Amniotic epithelial cell (primary cell): ENCODE data around the gene RABGAP1.
A peak's percentile ranks its signal among the peaks of the same experiment; 100 is the strongest.

Experiments used
- DNase-seq: peaks from one replicate; pipeline ENCODE4 v3.0.0-alpha.2; 2010; ENCODE audit warnings: low read depth

RABGAP1 gene

DNA sequence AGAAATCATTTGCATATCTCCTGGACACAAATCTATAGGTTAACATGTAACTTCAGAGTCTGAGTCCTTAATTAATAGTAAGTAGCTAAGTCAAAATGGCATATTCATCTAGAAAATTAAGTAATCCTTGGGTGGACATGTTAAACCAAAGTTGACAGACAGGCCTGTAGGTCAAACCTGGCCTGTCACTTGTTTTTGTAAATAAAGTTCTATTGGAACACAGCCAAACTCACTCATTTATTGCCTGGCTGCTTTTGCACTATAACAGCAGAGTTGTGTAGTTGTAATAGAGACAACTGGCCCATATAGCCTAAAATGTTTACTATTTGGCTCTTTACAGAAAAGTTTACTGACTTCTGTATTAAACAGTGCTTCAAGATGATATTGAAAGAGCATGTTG lies 68.1 kb downstream of the RABGAP1 start:
- DNase-seq = no peak

DNA sequence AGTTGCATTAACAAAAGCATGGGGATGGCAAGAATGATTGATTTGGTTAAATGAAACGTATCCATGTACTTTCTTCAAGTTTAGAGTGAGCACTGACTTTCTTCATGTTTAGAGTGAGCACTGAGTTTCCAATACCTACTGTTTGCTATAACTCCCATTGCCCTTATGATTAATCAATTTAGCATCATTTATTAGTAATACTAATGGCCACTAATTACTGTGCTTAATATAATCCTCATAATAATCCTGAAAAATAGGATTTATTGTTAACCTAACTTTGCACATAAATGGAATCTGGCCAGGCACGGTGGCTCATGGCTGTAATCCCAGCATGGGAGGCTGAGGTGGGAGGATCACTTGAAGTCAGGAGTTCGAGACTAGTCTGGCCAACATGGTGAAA lies 70.6 kb downstream of the RABGAP1 start:
- no peak for DNase-seq

DNA sequence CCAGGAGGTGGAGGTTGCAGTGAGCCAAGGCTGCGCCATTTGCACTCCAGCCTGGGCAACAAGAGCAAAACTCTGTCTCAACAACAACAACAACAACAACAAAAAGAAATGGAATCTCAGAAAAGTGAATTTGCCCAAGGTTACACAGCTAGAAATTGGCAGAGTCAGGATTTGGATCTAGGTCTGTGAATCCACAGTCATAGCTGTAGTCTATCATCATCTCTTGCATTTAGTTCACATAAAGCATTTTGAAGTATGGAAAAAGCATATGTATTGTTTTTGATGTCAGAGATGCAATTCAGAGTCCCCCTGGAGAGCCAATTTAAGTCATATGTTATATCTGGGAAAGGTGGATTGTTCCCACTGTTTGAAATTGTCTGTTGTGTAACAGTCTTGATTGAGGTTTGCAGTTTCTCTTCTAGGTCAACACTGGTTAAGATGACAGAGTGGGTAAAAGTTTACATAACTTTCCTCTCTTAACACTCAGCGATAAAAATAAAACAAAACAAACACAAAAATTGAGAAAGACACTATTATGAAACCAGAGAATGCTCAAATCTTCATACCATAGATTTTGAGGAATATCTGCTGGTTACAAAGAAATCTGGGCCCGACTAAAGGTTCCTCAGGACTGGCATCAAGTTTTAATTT lies 71.2 kb downstream of the RABGAP1 start:
- DNase-seq = peak; percentile 84

DNA sequence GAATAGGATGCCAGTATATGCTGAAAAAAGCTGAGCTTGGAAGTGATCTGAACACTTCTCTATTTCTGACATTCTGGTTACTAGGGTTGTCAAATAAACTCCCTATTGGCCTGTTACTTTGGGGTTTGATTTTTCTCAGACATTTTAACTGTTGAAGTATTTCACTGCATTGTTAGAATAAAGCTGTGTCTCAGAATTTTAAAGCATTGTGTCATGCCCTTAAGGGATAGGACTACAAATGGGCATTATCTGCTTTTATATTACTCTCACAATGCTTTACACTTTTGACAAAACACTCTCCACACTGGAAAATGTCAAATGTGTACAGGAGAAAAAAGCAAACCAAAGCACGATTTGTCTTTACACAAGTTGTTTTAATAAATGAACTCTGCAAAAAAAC lies 75.8 kb downstream of the RABGAP1 start:
- no peak for DNase-seq

DNA sequence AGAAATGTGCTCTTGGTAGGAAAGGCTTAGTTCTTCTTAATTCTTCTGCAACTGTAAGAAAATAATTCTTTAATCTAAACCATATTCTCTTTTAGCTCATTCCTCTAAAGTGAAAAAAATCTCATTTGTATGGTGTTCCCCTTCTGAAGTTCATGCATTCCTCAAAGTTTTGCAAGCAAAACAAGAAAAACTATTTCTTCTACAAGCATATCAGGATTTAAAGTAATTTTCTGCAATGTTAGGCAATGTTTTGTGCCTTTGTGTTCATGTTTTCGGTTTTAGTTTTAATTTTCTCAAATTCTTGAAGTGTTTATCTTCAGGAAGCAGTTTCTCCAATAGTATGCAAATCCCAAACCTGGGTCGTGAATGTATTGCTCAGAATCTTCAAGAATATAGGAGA lies 80.0 kb downstream of the RABGAP1 start:
- DNase-seq = no peak

DNA sequence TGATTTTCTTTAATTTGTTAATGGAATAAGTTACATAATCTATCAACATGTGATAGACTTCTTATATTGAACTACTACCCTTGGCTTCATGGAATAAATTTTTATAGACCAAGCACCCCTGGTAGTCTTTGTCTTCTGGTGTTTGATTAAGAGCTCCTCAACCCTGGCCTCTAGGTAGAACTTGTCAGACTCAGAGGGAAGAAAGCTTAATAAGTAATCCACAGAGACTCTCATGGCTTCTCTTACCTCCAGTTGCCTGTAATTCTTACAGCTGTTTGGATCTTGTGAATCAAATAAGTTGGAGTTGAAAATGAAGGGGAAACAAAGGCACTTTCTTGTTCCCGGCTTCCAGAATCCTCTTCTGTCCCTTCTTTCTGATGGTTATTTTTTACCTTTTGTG lies 85.6 kb downstream of the RABGAP1 start:
- DNase-seq = no peak

DNA sequence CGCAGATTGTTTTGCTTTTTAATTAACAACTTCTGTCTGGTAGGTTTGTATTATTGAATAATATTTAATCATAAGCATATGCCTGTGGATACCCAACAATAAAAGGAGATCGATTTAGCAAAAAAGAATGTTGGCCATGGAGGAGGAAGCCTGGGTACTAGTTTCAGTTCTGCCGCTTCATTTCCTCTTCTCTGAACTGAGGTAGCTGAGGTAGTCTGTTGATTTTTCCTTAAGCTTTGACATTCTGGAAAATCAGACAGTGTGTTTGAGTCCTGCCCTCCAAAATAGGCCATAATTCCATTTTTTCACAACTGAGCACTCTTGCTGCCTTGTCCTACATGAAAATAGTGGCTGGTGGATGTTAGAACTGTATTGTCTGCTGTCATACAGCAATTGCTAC lies 86.7 kb downstream of the RABGAP1 start:
- no peak for DNase-seq

DNA sequence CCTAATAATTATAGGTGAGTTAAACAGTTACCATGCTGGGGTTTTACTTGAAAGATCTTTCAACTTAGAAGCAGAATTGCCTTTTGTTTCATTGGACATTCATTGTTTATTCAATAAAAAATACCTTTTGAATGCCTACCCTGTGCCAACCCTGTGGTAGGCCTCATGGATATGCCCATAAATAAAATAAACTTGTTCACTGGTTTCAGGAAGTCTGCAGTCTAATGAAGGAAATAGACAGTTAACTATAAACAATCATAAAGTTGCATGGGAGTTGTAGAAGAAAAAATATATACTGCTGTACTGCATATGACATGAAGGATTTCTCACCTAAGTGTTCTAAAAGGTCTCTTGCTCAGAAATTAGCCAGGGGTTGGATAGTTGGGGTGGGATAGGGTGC lies 87.3 kb downstream of the RABGAP1 start:
- no peak for DNase-seq

DNA sequence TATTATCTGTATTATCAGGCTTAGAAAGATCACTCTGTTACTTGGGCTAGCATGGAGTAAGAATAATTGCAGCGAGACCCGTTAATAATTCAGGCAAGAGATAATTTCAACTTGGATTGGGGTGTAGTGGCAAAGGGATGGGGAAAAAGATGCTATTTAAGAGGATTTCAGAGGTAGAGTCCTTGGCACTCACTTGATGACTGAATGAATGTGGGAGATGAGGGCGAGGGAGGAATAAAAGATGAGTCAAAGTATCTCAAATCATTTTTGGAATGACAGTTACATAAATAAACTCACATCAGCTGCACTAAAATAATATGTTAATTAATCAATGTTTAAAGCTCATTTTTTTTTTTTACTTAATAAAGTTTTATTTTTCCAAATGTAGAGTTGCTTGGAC lies 88.2 kb downstream of the RABGAP1 start:
- DNase-seq = no peak

DNA sequence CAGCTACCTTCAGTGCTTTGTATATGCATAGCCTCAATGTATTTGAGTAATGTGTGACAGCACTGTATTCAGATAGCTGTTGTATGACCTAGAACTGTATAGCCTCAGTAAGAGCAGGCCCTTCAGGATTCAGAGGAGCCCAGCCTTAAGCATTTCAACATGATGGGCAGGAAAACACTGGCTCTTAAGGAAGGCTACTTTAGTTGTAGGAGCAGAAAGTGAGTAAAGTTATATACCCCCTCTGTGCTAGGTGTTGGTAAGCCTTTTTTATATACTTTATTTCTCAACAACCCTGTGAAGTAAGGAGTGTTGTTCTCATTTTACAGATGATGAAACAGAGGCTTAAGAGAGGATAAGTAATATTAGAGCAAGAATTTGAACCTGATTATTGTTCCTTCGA lies 91.1 kb downstream of the RABGAP1 start:
- DNase-seq = peak; percentile 66

DNA sequence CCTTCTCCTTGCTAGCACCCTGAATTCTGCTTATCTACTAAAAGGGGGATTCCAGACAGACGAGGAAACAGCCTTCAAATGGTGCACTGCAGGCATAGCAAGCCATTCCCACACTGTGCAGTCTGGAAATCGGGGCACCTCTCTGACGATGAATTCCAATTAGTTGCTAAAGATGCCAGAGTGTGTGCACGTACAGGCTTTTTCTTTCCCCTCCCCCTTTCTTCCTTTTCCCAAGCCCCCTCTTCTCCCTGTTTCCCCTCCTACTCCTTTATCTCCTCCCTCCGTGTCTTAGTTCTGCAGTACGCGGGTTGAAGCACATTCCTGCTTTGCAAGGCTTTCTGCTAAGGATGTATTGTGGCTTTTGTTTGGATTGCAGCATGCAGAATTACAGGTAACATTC lies 92.5 kb downstream of the RABGAP1 start, which contains the start of gene GPR21:
TSS of gene GPR21 (plus strand) at position 316 of the 400 bp plus-strand sequence. CDS start 900 bp downstream, outside the sequence.
- peak; percentile 47 for DNase-seq

DNA sequence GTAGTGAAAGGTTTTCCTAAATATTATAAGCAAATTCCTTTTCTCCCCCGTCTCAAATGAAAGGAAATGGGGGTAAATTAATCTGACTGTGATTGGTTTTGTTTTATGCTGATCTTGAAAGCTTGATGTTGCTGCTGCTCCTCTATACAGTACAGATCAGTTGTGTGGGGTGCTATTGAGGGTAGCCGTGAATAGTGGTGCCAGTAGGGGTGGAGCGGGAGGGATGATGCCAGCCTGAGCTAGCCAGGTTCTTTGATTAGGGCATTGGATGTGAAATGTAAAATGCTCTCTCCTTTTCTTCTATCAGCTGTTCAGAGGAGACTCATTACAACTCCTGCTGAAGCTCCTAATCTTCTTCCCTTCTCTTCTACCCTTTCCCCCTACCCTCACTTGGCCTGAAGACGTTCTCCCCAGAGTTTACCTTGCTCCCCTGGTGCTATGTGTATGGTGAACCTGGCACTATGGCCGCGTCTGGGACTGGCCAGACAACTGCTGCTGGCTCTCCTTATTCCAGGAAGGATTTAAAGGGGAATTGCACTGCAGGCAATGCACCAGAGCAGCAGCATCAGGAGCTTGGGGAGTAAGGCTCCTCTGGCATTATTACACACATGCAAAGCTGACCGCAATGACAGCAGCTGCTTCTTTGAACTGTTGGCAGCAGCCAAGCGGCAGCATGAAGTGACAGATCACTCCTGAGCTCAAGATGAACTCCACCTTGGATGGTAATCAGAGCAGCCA lies 93.2 kb downstream of the RABGAP1 start:
- peak; percentile 68 for DNase-seq

DNA sequence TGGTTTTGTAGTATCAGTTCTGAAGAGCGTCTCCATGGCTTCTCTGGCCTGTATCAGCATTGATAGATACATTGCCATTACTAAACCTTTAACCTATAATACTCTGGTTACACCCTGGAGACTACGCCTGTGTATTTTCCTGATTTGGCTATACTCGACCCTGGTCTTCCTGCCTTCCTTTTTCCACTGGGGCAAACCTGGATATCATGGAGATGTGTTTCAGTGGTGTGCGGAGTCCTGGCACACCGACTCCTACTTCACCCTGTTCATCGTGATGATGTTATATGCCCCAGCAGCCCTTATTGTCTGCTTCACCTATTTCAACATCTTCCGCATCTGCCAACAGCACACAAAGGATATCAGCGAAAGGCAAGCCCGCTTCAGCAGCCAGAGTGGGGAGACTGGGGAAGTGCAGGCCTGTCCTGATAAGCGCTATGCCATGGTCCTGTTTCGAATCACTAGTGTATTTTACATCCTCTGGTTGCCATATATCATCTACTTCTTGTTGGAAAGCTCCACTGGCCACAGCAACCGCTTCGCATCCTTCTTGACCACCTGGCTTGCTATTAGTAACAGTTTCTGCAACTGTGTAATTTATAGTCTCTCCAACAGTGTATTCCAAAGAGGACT lies 94.2 kb downstream of the RABGAP1 start:
- no peak for DNase-seq

DNA sequence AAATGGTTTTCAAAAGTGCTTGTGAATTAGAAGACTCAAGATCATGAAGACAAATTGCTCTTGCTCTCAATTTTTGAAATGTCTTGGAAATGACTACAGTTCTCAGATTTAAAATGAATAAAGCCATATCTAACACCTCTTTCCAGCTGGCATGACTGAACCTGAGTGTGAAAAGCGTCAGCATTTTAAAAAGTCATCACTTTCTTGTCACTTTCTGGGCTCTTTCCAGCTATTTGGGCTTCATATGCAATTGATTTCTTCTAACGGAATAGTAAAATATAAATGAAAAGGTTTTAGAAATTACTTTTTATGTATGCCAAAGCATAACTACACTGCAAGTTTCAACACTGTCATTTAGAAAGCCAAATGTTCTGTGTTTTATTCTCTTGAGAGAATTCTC lies 95.0 kb downstream of the RABGAP1 start:
- no peak for DNase-seq

DNA sequence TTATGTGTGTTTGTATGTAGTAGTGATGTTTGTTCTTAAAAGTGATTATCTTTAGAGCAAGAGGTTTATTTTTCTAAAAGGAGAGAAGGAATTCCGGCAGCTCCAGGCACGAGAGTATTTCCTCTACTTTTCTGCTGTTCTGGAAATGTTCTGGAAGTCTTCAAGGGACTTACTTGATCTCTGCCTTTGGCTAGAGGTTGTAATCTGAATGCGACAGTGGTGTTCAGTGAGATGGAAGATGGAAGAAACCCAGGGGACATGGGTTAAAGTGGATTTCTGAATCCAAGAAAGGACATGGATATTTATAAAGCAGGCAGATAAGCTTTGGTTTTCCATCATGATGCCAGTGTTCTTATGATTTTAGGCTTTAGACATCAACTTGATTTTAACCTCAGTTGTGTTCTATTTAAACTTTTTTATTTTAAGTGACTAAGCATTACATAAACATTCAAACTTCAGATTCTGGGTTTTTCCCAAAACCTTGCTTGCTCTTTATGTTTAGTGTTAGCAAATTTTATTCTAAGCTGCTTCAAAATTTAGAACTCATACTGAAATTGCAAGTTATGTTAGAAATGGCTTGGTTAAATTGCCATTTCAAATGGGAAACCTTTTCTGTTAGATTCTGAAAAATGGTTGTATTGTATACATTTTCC lies 96.2 kb downstream of the RABGAP1 start:
- no peak for DNase-seq

DNA sequence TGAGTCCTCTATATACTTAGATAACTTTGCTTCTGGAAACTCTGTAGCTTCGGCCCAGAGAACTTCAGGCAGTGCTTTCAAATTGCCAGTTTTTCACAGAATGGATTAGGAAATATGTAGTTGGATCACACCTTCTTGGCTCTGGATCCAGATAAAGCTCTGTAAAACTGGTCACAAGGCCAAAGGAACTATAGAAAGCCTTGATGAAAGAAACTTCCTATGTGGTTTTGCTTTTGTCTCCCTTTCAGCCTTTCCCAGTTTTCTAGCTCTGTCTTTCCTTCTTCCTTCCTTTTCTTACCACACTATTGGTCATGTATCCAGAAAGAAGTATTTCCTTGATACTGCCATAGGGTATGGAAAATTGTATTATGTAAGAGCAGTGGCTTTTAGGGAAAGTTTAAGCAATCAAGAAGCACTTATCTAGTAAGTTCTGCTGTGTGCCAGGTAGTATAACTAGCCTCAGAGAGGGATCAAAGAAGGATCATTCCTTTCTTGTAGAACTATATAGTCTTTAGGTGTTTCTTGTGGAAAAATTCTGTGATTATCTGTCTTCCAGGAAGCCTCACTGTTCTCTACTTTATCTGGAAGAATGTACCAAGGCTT lies 98.9 kb downstream of the RABGAP1 start:
- DNase-seq = peak; percentile 38

DNA sequence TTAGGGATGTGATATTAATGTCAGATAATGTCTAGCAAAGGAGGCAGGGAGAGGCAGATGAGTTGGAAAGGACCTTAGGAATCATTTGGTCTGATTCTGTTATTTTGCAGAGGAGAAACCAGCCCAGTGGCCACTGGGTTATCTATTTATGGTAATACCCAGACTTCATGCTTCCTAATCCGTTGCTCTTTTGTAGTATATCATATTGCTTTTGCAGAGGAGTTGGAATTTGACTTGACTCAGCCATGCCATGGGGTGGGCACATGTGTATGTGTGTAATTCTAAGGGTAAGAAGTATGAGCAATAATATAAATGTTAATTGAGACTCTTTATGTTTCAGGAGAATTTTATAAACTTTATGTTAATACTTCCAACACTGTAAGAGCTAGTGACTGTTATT lies 100.0 kb downstream of the RABGAP1 start:
- DNase-seq = no peak

DNA sequence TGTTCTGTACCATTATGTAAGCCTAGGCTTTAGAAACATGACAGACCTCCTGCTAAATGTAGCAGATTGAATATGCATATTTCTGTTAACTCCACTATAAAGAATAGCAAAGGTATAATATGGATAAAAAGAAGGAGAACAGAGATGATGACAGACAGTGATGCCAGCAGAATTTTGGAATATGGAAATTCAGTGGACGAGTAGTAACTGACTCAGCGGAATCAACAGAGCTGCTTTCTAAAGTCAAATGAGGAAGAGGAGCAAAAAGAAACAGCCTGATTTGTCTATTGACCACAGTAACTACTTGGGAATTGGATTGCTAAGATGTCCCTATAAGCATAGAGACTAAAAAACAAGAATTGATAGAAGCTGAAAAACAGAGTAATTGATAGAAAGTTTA lies 100.7 kb downstream of the RABGAP1 start:
- no peak for DNase-seq

DNA sequence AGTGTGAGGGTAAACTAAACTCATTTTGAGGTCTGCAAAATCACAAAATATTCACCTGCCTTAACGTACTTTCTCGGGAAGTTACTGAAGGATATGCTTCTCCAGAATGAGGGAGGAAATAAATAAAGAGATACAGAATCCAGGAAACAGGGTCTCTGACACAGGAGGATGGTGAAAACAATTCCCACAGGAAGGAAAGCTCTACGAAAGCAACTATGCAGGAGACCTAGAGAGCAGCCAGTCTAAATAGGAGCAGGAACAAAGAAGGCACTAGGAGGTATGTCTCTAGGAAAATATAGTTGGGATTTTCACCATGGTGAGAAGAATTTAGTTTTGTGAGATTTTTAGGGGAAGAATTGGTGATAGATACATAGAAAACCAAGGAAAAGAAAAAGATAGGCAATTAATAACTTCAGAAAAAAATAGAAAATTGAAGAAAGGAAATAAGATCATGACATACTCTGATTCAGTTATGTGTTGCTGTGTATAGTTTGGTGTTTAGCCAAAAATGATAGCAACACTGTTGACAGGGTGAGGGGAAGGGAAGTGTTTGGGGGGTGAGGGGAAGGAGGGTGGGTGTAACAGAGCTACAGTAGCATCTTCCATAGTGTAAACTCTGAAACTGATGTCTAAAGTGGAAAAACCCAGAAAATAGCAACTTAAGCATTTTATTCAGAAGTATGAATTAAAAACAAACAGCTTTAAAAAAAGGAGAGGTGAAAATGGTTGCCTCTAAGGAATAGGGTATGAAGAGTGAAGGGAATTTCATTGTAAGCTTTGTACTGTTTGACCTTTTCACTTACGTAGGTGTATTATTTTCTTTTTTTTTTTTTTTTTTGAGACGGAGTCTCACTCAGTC lies 102.5 kb downstream of the RABGAP1 start:
- DNase-seq = no peak

DNA sequence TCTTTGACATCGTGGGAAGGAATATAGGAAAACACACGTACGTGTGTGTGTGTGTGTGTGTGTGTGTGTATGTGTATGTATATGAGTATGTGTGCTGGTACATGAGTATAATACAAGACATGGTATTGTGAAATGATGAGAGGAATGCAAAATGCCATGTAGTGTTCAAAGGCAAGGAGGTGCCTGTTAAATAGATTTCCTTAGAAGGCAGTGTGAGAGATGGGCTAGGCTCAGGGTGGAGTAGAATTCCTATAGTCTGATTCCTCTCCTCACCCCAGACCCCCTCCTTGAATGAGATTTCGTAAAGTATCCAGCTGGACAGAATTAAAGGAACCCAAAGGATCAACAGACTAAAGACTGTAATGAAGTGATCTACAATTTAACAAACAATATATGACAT lies 103.8 kb downstream of the RABGAP1 start:
- DNase-seq = peak; percentile 91

DNA sequence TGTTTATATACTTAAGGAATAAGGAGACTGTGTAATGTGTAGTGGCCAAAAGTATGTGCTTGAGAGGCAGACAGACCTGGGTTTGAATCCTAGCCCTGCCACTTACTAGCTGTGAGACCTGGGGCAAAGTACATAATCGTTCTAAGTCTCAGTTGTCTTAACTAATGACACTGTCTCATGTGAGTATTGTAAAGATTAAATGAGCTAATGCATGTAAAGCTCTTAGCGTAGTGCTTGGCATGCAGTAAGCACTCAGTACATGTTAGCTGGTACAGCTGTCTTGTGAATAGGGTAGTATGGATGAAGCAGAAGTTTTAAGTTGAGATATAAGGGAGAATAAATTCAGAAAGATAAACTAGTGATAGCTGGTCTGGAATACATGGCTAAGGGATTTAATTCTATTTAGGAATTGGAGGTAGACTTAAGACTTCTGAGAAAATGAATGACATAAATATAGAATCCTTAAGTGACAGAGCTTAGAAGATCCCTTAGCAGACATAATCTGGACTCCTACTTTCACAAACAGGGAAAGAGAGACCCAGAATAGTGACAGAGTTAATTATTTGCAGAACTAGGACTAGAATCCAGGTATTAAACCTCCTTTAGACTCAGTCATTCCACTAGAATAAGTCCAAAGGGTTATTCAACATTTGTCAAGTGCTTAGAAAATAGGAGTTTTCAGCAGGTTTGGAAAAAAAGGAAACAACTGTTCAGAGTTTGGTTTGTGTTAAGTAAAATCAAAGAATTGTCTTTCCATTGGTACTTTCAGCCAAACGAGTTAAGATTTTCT lies 105.8 kb downstream of the RABGAP1 start:
- DNase-seq = no peak
